B cell (primary cell): ENCODE data around the gene IL9. TPM values are rescaled to one million over a fixed set of nuclear protein-coding genes. Genes with fewer than 3 reads are reported as not detected.

ENCODE experiments used
- ATAC-seq: fragments of 200-7000 bp; cut with Tn5 transposase; one replicate; pipeline ENCODE4 v1.10.0; 2021; ENCODE audit warnings: low read depth, mild to moderate bottlenecking, moderate number of reproducible peaks, moderate library complexity
- CTCF ChIA-PET: fragments of 350-600 bp; sonication (Branson Sonifier 250); formaldehyde crosslinking; loops from one replicate; lab custom pipeline; 2021; ENCODE audit warnings: antibody characterized with exemption, inconsistent platforms; lab: Charles Lee
- POLR2A ChIA-PET: fragments of 350-600 bp; sonication (Branson Sonifier 250); formaldehyde crosslinking; loops from one replicate; lab custom pipeline; 2021; ENCODE audit warnings: antibody characterized with exemption; lab: Charles Lee
- DNase-seq: peaks from one replicate; pipeline ENCODE4 v3.0.0; 2013
- H2AFZ ChIP-seq: 2 replicates; pipeline ENCODE4 v1.6.1; 2012; ENCODE audit warnings: mild to moderate bottlenecking, low read depth, low read length; ENCODE audit not compliant: insufficient read depth, poor library complexity, severe bottlenecking
- H3K27ac ChIP-seq, 2 donors: 1 replicate in 1 of 2; 2 replicates in 1 of 2; pipeline ENCODE4 v1.5.1; 2012 to 2013; ENCODE audit warnings: low read length in 2 of 2, mild to moderate bottlenecking in 2 of 2, moderate library complexity in 1 of 2
- H3K27me3 ChIP-seq, 4 experiments: fragments of 200-600 bp in 1 of 4; sonication (generic) in 1 of 4; replicated peaks in 1 of 4; 1 replicate in 2 of 4; 2 replicates in 2 of 4; pipeline versions ENCODE4 v1.6.1 to v1.7.0; 2013 to 2016; ENCODE audit warnings: low read length in 3 of 4, mild to moderate bottlenecking in 2 of 4, mixed read lengths in 1 of 4, moderate library complexity in 1 of 4; ENCODE audit not compliant: insufficient read depth in 4 of 4, control insufficient read depth in 3 of 4; ENCODE audit errors: control extremely low read depth in 1 of 4
- H3K36me3 ChIP-seq, 2 experiments: replicated peaks in 1 of 2; 1 replicate in 1 of 2; 2 replicates in 1 of 2; pipeline versions ENCODE4 v1.6.1 to v1.7.1; 2013; ENCODE audit warnings: low read length in 1 of 2; ENCODE audit not compliant: insufficient read depth in 2 of 2, control insufficient read depth in 1 of 2; ENCODE audit errors: control extremely low read depth in 1 of 2, extremely low read depth in 1 of 2
- H3K4me1 ChIP-seq, 2 donors: fragments of 200-600 bp in 1 of 2; sonication (generic) in 1 of 2; 1 replicate in 1 of 2; 2 replicates in 1 of 2; pipeline versions ENCODE4 v1.5.1 to v1.6.1; 2013 to 2017; ENCODE audit warnings: low read length in 2 of 2; ENCODE audit not compliant: control insufficient read depth in 2 of 2, insufficient read depth in 2 of 2
- H3K4me2 ChIP-seq: replicated peaks from 2 replicates; pipeline ENCODE3; 2012; ENCODE audit warnings: mild to moderate bottlenecking, low read depth, low read length; ENCODE audit not compliant: poor library complexity, severe bottlenecking
- H3K4me3 ChIP-seq, 5 experiments: fragments of 200-600 bp in 1 of 5; sonication (generic) in 1 of 5; 1 replicate in 3 of 5; 2 replicates in 2 of 5; pipeline versions ENCODE4 v1.5.1 to v1.7.0; 2011 to 2016; ENCODE audit warnings: low read length in 4 of 5, mild to moderate bottlenecking in 4 of 5, low read depth in 2 of 5, control low read depth in 1 of 5, moderate library complexity in 1 of 5; ENCODE audit not compliant: insufficient read depth in 1 of 5; ENCODE audit errors: control extremely low read depth in 1 of 5, extremely low read depth in 1 of 5
- H3K79me2 ChIP-seq: fragments of 200-600 bp; sonication (generic); one replicate; pipeline ENCODE4 v1.6.0; 2016; ENCODE audit warnings: low read length; ENCODE audit not compliant: control insufficient read depth, insufficient read depth
- H3K9ac ChIP-seq: fragments of 200-600 bp; sonication (generic); 2 replicates; pipeline ENCODE4 v1.6.1; 2017; ENCODE audit warnings: mild to moderate bottlenecking, low read length, moderate library complexity
- H3K9me3 ChIP-seq, 3 donors: one replicate each; pipeline versions ENCODE4 v1.6.1 to v1.7.1; 2013; ENCODE audit warnings: low read length in 2 of 3; ENCODE audit not compliant: control insufficient read depth in 2 of 3, insufficient read depth in 1 of 3; ENCODE audit errors: control extremely low read depth in 1 of 3
- H4K20me1 ChIP-seq: 2 replicates; pipeline ENCODE4 v1.6.0; 2012; ENCODE audit warnings: mild to moderate bottlenecking, low read length; ENCODE audit not compliant: insufficient read depth, control insufficient read depth, poor library complexity, severe bottlenecking
- H3K27ac Mint-ChIP-seq: one replicate; pipeline ENCODE4 v1.8.0; 2021; ENCODE audit warnings: mixed read lengths
- H3K27me3 Mint-ChIP-seq: one replicate; pipeline ENCODE4 v1.8.0; 2021; ENCODE audit warnings: mixed read lengths
- H3K4me1 Mint-ChIP-seq: one replicate; pipeline ENCODE4 v1.8.0; 2021; ENCODE audit warnings: mixed read lengths
- H3K4me3 Mint-ChIP-seq: one replicate; pipeline ENCODE4 v1.8.0; 2021; ENCODE audit warnings: mixed read lengths
- H3K9me3 Mint-ChIP-seq: one replicate; pipeline ENCODE4 v1.8.0; 2022; ENCODE audit warnings: mixed read lengths; ENCODE audit not compliant: insufficient read depth
- EZH2 ChIP-seq: IDR thresholded peaks from 2 replicates; pipeline ENCODE4 v1.6.1; 2012; ENCODE audit warnings: borderline replicate concordance, low read depth, mild to moderate bottlenecking, moderate library complexity, low read length; ENCODE audit not compliant: insufficient read depth, poor library complexity, severe bottlenecking
- WGBS: methylation state at CpG from one replicate; pipeline ENCODE4 v1.1.5; 2013; ENCODE audit warnings: missing lambda C conversion rate; ENCODE audit not compliant: insufficient coverage; 5-methylcytosine and 5-hydroxymethylcytosine counted together
- intact Hi-C: fragments of 100-400 bp; cut with micrococcal nuclease; formaldehyde crosslinking; loops from one replicate; pipeline ENCODE4 v1.10.0; 2022
- polyA plus RNA-seq: library from polyadenylated mRNA; depleted of rRNA; stranded (reverse); fragments of >200 nt; gene quantifications from 2 replicates; pipeline ENCODE4 v1.2.3, GENCODE V29; 2012
- total RNA-seq, 2 donors: library from RNA; stranded (reverse); fragments of 120-200 nt in 1 of 2; gene quantifications; 1 replicate in 1 of 2; 2 replicates in 1 of 2; pipeline versions ENCODE4 v1.2.3 to v1.2.4, GENCODE V29; 2013 to 2022
- TF ChIP-seq, protein P1 (sequence below): fragments of 200-600 bp; IDR thresholded peaks from one replicate; pipeline ENCODE4 v1.8.0; 2022; ENCODE audit warnings: antibody characterized with exemption, mild to moderate bottlenecking

The IL9 gene
- total and polyA plus RNA-seq, 2 donors (not counting 1 experiment from before 2014, with no cell fraction given), result not detected

DNA sequence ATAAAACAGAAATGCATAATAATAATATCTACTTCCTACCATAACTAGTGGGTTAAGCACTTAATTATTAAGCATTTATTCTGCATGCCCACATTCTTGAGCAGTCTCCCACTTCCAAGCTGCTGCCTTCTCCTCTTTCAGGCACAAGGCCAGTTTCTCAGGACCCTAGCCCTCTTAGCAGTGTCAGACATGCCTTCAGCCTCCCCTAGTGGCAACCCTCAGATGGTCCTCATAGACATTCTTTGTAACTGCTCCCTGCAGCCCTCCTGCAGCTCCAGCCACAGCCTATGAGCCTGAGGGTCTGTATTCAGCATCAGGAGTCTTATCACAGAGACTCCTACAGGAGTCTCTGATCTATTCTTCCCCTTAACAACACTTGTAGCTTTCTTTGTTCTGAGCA is 3.9 kb downstream of the IL9 start:
- H3K4me2 ChIP-seq, result no peak overlapping the region
- no peak for DNase-seq
- no peak overlapping the region for H3K4me3 ChIP-seq
- no peak overlapping the region for H2AFZ ChIP-seq
- H3K27ac Mint-ChIP-seq, result no peak overlapping the region
- H3K4me3 Mint-ChIP-seq, result no peak overlapping the region
- ChIA-PET POLR2A (no interaction called here), CTCF (interaction anchor here (0.6 to 2.2 kb wide), 2 partner anchors 19 to 321 kb away, joined by 3 to 21 read pairs; no protein-coding TSS in a partner anchor)
- H3K4me1 ChIP-seq, result peaks cover 0 to 5% of the 10 kb centered on the region in 2 donors
- H3K9me3 Mint-ChIP-seq, result no peaks in the 10 kb centered on the region
- H3K79me2 ChIP-seq, result no peaks in the 10 kb centered on the region
- intact Hi-C loops, result no loop called here
- peaks cover 22% of the 10 kb centered on the region for H3K27me3 Mint-ChIP-seq
- no peak overlapping the region for H3K27ac ChIP-seq
- H3K36me3 ChIP-seq, result no peaks in the 10 kb centered on the region
- ATAC-seq, result no peak
- TF ChIP-seq EZH2, result no peak
- TF ChIP-seq, protein P1, sequence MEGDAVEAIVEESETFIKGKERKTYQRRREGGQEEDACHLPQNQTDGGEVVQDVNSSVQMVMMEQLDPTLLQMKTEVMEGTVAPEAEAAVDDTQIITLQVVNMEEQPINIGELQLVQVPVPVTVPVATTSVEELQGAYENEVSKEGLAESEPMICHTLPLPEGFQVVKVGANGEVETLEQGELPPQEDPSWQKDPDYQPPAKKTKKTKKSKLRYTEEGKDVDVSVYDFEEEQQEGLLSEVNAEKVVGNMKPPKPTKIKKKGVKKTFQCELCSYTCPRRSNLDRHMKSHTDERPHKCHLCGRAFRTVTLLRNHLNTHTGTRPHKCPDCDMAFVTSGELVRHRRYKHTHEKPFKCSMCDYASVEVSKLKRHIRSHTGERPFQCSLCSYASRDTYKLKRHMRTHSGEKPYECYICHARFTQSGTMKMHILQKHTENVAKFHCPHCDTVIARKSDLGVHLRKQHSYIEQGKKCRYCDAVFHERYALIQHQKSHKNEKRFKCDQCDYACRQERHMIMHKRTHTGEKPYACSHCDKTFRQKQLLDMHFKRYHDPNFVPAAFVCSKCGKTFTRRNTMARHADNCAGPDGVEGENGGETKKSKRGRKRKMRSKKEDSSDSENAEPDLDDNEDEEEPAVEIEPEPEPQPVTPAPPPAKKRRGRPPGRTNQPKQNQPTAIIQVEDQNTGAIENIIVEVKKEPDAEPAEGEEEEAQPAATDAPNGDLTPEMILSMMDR, result no peak
- no peaks in the 10 kb centered on the region for H4K20me1 ChIP-seq
- peaks cover 0 to 5% (median 3%) of the 10 kb centered on the region in 4 experiments for H3K27me3 ChIP-seq
- peaks cover 5% of the 10 kb centered on the region for H3K4me1 Mint-ChIP-seq
- H3K9me3 ChIP-seq, result no peaks in the 10 kb centered on the region
- no peak overlapping the region for H3K9ac ChIP-seq

DNA sequence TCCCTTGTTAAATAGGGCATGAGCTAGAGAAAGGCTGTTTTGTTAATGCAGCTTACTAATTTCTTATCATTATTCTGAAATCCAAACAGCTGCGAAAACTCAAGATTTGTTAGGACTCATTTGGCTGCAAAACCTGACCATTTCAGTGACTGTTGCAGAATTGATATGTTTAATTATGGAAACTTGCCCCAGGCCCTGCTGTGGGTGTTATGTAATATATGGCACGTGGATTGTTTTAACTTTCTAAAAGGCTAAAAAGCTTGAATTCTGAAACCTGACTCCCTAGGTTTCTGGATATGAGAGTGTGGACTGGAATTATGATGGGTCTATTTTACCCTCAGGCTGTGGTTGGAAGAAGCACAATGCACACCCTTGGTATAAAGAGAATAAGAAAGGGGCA is 4.4 kb downstream of the IL9 start:
- Histone ChIP-seq H3K4me2 (no peak overlapping the region), H3K9me3 (no peaks in the 10 kb centered on the region), H4K20me1 (no peaks in the 10 kb centered on the region), H3K4me3 (no peak overlapping the region), H3K36me3 (no peaks in the 10 kb centered on the region), H3K27me3 (peaks cover 0 to 4% (median 3%) of the 10 kb centered on the region in 4 experiments), H3K79me2 (no peaks in the 10 kb centered on the region), H3K27ac (no peak overlapping the region), H3K9ac (no peak overlapping the region), H2AFZ (no peak overlapping the region), H3K4me1 (peaks cover 0 to 5% of the 10 kb centered on the region in 2 donors)
- Mint-ChIP-seq H3K4me1 (peaks cover 5% of the 10 kb centered on the region), H3K9me3 (no peaks in the 10 kb centered on the region), H3K4me3 (no peak overlapping the region), H3K27me3 (peaks cover 21% of the 10 kb centered on the region), H3K27ac (no peak overlapping the region)
- DNase-seq, result no peak
- WGBS, result 90% methylated on average over 2 of the region's 2 CpGs
- intact Hi-C loops, result no loop called here
- no peak for TF ChIP-seq EZH2
- TF ChIP-seq, protein P1, result no peak
- ATAC-seq, result no peak
- ChIA-PET POLR2A (no interaction called here), CTCF (interaction anchor here (0.6 to 2.2 kb wide), 3 partner anchors 9 to 321 kb away, joined by 3 to 21 read pairs (median 4); no protein-coding TSS in a partner anchor)
